Measurements from ENCODE around the gene TRAPPC10.

- TF ChIP-seq CTCF (IDR thresholded peaks at IDR 0.05) = no peak
- no peak for TF ChIP-seq POLR2A (IDR thresholded peaks at IDR 0.05)
- no peak for TF ChIP-seq POLR2AphosphoS5 (IDR thresholded peaks at IDR 0.05)
- TF ChIP-seq EP300 (IDR thresholded peaks at IDR 0.05) = no peak
These were observed 18.6 kb upstream of the TRAPPC10 start for GRCh38 chr21:43993420-43993934.
